GM13977 (cell line): ENCODE measurements around the gene TIMP3.

ENCODE experiments used
- DNase-seq: peaks from one replicate; pipeline ENCODE4 v3.0.0; 2012; ENCODE audit warnings: low spot score
- in situ Hi-C: fragments of 300-500 bp; cut with MboI; formaldehyde crosslinking; loops from one replicate; pipeline ENCODE4 v1.12.0; 2022; ENCODE audit warnings: low sequenced_read_pairs, low pct_unique_long_range_greater_than_20kb, mixed read lengths, inconsistent platforms; ENCODE audit not compliant: unreplicated experiment
- TF ChIP-seq, protein P1 (sequence below): IDR thresholded peaks from 2 replicates; pipeline ENCODE4 v1.5.1; 2012; ENCODE audit warnings: mild to moderate bottlenecking, control low read depth; ENCODE audit not compliant: insufficient read depth; ENCODE audit errors: extremely low read depth, missing control alignments

The TIMP3 gene

DNA sequence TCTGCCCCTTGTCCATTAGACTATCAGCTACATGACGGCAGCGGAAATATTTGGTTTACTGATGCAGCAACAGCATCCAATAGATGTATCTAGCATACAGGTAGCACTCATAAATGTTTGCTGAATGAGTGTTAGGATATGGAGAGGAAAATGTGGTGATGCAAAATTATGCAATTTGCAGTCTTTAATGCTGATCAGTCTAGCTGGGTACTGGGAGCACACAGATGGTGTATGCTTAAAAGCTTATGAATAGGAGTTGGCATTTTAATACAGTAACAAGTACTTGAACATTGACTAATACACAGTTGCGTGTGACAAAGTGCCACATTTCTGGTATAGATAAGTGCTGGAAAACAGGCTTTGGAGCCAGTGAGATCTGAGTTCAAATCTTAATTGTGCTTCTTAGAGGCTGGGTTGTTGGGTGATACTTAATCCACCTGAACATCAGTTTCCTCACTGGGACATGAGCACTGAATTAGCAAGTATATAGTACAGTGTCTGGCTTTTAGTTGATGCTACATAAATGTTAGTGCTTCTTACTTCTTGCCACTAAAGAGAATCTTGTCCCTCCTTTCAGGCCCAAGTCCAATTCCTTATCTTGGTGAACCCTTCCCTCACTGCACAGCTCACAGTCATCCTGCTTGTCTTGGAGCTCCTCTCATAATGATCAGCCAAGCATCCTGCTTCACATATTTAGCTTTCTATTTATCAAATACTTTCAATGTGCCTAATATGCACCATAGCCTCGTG is 99.6 kb downstream of the TIMP3 start:
- TF ChIP-seq, protein P1, sequence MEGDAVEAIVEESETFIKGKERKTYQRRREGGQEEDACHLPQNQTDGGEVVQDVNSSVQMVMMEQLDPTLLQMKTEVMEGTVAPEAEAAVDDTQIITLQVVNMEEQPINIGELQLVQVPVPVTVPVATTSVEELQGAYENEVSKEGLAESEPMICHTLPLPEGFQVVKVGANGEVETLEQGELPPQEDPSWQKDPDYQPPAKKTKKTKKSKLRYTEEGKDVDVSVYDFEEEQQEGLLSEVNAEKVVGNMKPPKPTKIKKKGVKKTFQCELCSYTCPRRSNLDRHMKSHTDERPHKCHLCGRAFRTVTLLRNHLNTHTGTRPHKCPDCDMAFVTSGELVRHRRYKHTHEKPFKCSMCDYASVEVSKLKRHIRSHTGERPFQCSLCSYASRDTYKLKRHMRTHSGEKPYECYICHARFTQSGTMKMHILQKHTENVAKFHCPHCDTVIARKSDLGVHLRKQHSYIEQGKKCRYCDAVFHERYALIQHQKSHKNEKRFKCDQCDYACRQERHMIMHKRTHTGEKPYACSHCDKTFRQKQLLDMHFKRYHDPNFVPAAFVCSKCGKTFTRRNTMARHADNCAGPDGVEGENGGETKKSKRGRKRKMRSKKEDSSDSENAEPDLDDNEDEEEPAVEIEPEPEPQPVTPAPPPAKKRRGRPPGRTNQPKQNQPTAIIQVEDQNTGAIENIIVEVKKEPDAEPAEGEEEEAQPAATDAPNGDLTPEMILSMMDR: no peak

DNA sequence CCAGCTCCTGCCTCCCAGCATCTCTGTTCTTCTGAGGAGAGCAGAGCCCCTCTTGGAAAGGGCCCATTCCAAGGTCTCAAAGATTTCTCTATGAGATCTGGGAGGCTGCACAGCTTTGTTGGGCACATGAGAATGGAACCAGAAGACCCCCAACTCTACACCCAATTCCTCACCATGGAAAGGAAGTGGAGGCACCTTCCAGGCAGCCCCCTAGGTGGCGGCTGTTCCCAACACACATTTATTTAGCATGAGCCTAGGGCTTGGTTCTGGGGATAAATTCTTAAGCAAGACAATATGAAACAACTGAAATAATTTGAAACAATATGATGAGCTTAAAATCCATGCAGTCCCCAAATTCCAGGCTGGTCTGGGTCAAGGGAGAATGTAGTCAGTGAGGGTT is 100.4 kb downstream of the TIMP3 start:
- TF ChIP-seq, protein P1: no peak
- no peak for DNase-seq
- in situ Hi-C loops: no loop called here

More for the DNA sequence above, 99.6 kb downstream of the TIMP3 start:
- in situ Hi-C loops: no loop called here
- DNase-seq: no peak

DNA sequence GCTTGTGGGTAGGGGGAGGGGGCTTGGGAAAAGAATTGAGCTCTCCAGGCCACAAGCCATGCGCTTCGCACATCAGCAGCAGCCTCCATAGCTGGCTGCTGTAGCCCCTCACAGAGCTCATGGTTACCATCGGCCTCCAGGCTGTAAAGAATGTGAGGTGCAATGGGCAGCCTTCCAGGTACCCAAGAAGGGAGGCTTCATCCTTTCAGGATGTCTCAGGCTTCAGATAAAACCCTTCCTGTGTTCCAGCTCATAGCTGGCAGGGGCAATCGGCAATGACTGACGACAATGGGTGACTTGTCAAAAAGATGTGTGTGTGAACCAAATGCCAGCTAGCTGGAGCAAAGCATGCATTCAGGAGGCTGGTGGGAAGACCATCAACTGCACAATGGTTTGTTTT is 102.0 kb downstream of the TIMP3 start:
- in situ Hi-C loops: no loop called here
- TF ChIP-seq, protein P1: no peak

DNA sequence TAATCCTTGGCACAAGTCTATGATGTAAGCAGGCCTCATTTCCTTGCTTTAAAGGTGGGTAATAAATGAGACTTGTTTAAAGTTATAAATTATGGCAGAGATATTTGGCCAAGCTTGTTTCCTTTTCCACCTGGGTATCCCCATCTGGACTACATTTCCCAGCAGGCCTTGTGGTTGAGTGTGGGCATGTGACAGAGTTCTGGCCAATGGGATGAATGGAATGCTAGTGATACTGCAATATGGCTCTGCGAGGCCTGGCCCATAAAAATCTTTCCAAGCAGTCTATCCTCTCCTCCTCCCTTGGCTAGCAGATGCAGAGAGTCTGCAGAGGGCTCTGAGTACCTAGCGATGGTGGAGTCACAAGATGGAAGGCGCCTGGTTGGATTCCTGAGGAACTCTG is 102.5 kb downstream of the TIMP3 start:
- TF ChIP-seq, protein P1: no peak
- in situ Hi-C loops: no loop called here
- DNase-seq: no peak

More for the DNA sequence above, 102.0 kb downstream of the TIMP3 start:
- DNase-seq: no peak

DNA sequence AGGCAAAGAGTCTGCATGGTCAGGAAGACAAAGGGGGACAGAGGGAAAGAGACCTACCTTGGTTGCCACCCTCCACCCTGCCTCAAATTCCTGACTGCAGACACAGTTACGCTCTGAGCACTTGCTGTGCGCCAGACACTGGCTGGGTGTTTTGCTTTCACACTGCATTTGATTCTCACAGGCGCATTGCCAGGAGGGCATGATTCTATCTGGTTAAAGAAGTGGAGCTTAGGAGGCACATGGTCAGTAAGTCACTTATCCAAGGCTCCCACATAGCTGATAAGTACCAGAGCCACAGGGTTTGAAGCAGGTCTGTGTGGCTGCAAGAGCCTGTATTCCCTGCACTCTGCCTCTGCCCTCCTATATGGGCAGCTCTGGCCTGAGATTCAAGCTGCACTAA is 103.9 kb downstream of the TIMP3 start:
- in situ Hi-C loops: no loop called here
- no peak for DNase-seq
- TF ChIP-seq, protein P1: no peak

DNA sequence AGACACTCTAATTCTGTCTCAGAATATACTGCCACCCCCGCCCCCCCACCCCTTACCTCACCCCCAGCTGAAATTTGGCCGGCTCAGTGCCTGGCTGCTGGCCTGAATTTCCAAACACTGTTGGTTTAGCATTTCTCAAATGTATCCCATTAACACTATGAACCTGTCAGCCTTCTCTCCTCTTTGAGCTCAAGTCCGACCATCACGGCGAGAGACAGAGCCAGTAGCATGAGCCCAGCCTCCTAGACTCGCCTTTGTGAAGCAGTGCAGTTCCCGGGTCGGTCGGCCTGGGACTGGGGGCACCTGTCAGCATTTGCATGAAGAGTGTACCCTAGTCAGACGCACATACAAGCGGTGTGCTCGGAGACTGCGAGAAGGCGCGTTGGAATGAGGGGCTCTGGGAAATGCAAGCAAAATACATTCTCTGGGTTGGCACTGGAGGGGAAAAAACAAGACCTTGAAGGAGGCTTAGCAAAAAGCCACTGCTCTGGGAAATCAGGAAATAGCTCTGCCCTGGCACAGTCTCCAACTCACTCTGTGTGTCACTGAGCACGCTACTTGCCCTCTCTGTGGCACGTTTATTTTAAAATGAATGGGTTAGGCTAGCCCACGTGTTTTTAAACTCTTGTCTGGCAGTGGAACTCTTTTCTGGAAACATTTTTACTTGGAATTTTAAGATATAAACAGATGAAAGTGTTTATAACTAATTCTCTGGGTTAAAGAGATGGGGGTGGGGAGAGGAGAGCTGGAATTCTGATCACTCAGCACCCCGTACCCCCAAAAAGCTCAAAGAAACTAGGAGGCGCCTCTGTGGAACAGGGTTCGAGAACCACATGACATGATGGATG is 108.3 kb downstream of the TIMP3 start:
- DNase-seq: no peak
- in situ Hi-C loops: no loop called here
- TF ChIP-seq, protein P1: no peak
